PC-3 (cell line): ENCODE data around the gene TRMT2B. TPM values are rescaled to one million over a fixed set of nuclear protein-coding genes. Genes with fewer than 3 reads are reported as not detected.

Experiments
- ATAC-seq: fragments of 200-7000 bp; cut with Tn5 transposase; 2 replicates; pipeline ENCODE4 v1.9.1; 2020; ENCODE audit warnings: mild to moderate bottlenecking, moderate library complexity
- BruUV-seq: library from RNA; stranded (reverse); fragments of 400-500 nt; replicated peaks from 2 replicates; lab custom pipeline; 2021; lab: Mats Ljungman, UMichigan
- CTCF ChIA-PET: fragments of 300-600 bp; sonication (Branson Sonifier 250); formaldehyde crosslinking; loops from one replicate; lab custom pipeline; 2022; ENCODE audit warnings: antibody characterized with exemption; lab: Charles Lee
- POLR2A ChIA-PET: fragments of 300-600 bp; sonication (Branson Sonifier 250); formaldehyde crosslinking; loops from one replicate; lab custom pipeline; 2022; ENCODE audit warnings: antibody characterized with exemption; ENCODE audit not compliant: unreplicated experiment; lab: Charles Lee
- DNase-seq: peaks from one replicate; pipeline ENCODE4 v3.0.0-alpha.2; 2015
- H2AFZ ChIP-seq: fragments of 300-600 bp; sonication (generic); 2 replicates; pipeline ENCODE4 v1.6.0; 2016; ENCODE audit warnings: antibody characterized with exemption, low read length
- H3F3A ChIP-seq: fragments of 300-600 bp; sonication (generic); one replicate; pipeline ENCODE4 v1.6.0; 2017; ENCODE audit warnings: antibody characterized with exemption, low read length, control low read depth, mild to moderate bottlenecking; ENCODE audit not compliant: unreplicated experiment
- H3K27ac ChIP-seq: fragments of 300-600 bp; sonication (generic); 2 replicates; pipeline ENCODE4 v1.5.1; 2016; ENCODE audit warnings: mild to moderate bottlenecking, low read length
- H3K27me3 ChIP-seq: fragments of 300-600 bp; sonication (generic); 2 replicates; pipeline ENCODE4 v1.6.1; 2016; ENCODE audit warnings: low read length, mixed read lengths
- H3K36me3 ChIP-seq: fragments of 300-600 bp; sonication (generic); 2 replicates; pipeline ENCODE4 v1.6.1; 2016; ENCODE audit warnings: low read depth, mixed run types, low read length, mixed read lengths
- H3K4me1 ChIP-seq: fragments of 300-600 bp; sonication (generic); 2 replicates; pipeline ENCODE4 v1.5.1; 2016; ENCODE audit warnings: low read length; ENCODE audit not compliant: insufficient read depth
- H3K4me2 ChIP-seq: fragments of 300-600 bp; sonication (generic); 2 replicates; pipeline ENCODE4 v1.6.0; 2016; ENCODE audit warnings: low read length
- H3K4me3 ChIP-seq: fragments of 300-600 bp; sonication (generic); 2 replicates; pipeline ENCODE4 v1.5.1; 2016; ENCODE audit warnings: mild to moderate bottlenecking, low read length, mixed read lengths
- H3K79me2 ChIP-seq: fragments of 300-600 bp; sonication (generic); 2 replicates; pipeline ENCODE4 v1.6.1; 2017; ENCODE audit warnings: low read length, mixed read lengths
- H3K9ac ChIP-seq: fragments of 300-600 bp; sonication (generic); 2 replicates; pipeline ENCODE4 v1.6.0; 2016; ENCODE audit warnings: mild to moderate bottlenecking, low read length
- H3K9me2 ChIP-seq: fragments of 300-600 bp; sonication (generic); replicated peaks from 2 replicates; pipeline ENCODE4 v1.6.1; 2016; ENCODE audit warnings: mixed run types, low read length, mixed read lengths
- H3K9me3 ChIP-seq: fragments of 300-600 bp; sonication (generic); 2 replicates; pipeline ENCODE4 v1.6.1; 2016; ENCODE audit warnings: low read length, mixed read lengths
- H4K20me1 ChIP-seq: fragments of 300-600 bp; sonication (generic); 2 replicates; pipeline ENCODE4 v1.6.1; 2016; ENCODE audit warnings: low read length, mixed read lengths
- EZH2 ChIP-seq: fragments of 300-600 bp; sonication (generic); IDR thresholded peaks from one replicate; pipeline ENCODE4 v1.6.1; 2017; ENCODE audit warnings: antibody characterized with exemption, mild to moderate bottlenecking, low read length; ENCODE audit not compliant: unreplicated experiment
- EZH2phosphoT487 ChIP-seq: fragments of 300-600 bp; sonication (generic); IDR thresholded peaks from 2 replicates; pipeline ENCODE4 v1.6.1; 2018; ENCODE audit warnings: mild to moderate bottlenecking, antibody characterized with exemption, low read length, borderline replicate concordance
- intact Hi-C: fragments of 100-400 bp; cut with micrococcal nuclease; formaldehyde crosslinking; loops from 2 replicates; pipeline ENCODE4 v1.9.0; 2023
- total RNA-seq: library from RNA; depleted of rRNA; stranded (reverse); fragments of >200 nt; gene quantifications from 2 replicates; pipeline ENCODE4 v1.2.3, GENCODE V29; 2014
- TF ChIP-seq, protein P1 (sequence below): fragments of 300-600 bp; sonication (generic); conservative IDR thresholded peaks from 2 replicates; pipeline ENCODE4 v1.5.1; 2017; ENCODE audit warnings: antibody characterized with exemption, low read depth, mild to moderate bottlenecking, low read length

The TRMT2B gene
- total RNA-seq, 1 experiment from 2014 or later, result 23.4 TPM

- peak overlapping the region; percentile 39 for H2AFZ ChIP-seq
- H3K27me3 ChIP-seq, result no peaks in the 10 kb centered on the region
- H3K27ac ChIP-seq, result peak overlapping the region; percentile 100
- no peaks in the 10 kb centered on the region for H3K9me2 ChIP-seq
- TF ChIP-seq EZH2phosphoT487, result no peak
- no peak for TF ChIP-seq EZH2
- TF ChIP-seq, protein P1, sequence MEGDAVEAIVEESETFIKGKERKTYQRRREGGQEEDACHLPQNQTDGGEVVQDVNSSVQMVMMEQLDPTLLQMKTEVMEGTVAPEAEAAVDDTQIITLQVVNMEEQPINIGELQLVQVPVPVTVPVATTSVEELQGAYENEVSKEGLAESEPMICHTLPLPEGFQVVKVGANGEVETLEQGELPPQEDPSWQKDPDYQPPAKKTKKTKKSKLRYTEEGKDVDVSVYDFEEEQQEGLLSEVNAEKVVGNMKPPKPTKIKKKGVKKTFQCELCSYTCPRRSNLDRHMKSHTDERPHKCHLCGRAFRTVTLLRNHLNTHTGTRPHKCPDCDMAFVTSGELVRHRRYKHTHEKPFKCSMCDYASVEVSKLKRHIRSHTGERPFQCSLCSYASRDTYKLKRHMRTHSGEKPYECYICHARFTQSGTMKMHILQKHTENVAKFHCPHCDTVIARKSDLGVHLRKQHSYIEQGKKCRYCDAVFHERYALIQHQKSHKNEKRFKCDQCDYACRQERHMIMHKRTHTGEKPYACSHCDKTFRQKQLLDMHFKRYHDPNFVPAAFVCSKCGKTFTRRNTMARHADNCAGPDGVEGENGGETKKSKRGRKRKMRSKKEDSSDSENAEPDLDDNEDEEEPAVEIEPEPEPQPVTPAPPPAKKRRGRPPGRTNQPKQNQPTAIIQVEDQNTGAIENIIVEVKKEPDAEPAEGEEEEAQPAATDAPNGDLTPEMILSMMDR, result no peak
- H4K20me1 ChIP-seq, result no peaks in the 10 kb centered on the region
- intact Hi-C loops, result loop anchor here (10.0 kb wide), 1 partner anchor 156 kb away; the partner anchor contains the start of gene CSTF2
- H3K79me2 ChIP-seq, result no peaks in the 10 kb centered on the region
- CTCF ChIA-PET, result no interaction called here
- no peaks in the 10 kb centered on the region for H3K36me3 ChIP-seq
- H3K4me3 ChIP-seq, result 0 out of 2 replicates have a peak overlapping the region, but pooled peaks have one; percentile 12
- no peaks in the 10 kb centered on the region for H3K9me3 ChIP-seq
- H3F3A ChIP-seq, result peaks cover 4% of the 10 kb centered on the region
- peak overlapping the region; percentile 78 for H3K4me2 ChIP-seq
- POLR2A ChIA-PET, result interaction anchor here (0.7 kb wide), 1 partner anchor 242 kb away, joined by 3 read pairs; no protein-coding TSS in a partner anchor
- DNase-seq, result peak; percentile 85
- peak; percentile 82 for ATAC-seq
- no TSS peak for BruUV-seq
- peaks cover 44% of the 10 kb centered on the region for H3K4me1 ChIP-seq
- H3K9ac ChIP-seq, result peak overlapping the region; percentile 83
These were observed 71.1 kb downstream of the TRMT2B start for GRCh38 chrX:100980608-100981497.

- CTCF ChIA-PET, result no interaction called here
- peaks cover 4% of the 10 kb centered on the region for H3F3A ChIP-seq
- H3K9me2 ChIP-seq, result no peaks in the 10 kb centered on the region
- H3K36me3 ChIP-seq, result no peaks in the 10 kb centered on the region
- peak overlapping the region; percentile 39; the same call in 1 of the 2 replicates for H2AFZ ChIP-seq
- H3K4me1 ChIP-seq, result peaks cover 51% of the 10 kb centered on the region
- TF ChIP-seq EZH2phosphoT487, result no peak
- TF ChIP-seq, protein P1, result no peak
- no peak for TF ChIP-seq EZH2
- DNase-seq, result peak; percentile 83
- no TSS peak for BruUV-seq
- intact Hi-C loops, result loop anchor here (10.0 kb wide), 1 partner anchor 155 kb away; the partner anchor contains the start of gene CSTF2
- no peaks in the 10 kb centered on the region for H3K9me3 ChIP-seq
- ATAC-seq, result peak; percentile 56
- no peak overlapping the region for H3K4me3 ChIP-seq
- POLR2A ChIA-PET, result interaction anchor here (0.7 kb wide), 1 partner anchor 241 kb away, joined by 3 read pairs; no protein-coding TSS in a partner anchor
- no peaks in the 10 kb centered on the region for H3K79me2 ChIP-seq
- H3K27ac ChIP-seq, result peak overlapping the region; percentile 100
- H3K4me2 ChIP-seq, result peak overlapping the region; percentile 78
- no peaks in the 10 kb centered on the region for H4K20me1 ChIP-seq
- H3K27me3 ChIP-seq, result no peaks in the 10 kb centered on the region
- H3K9ac ChIP-seq, result peak overlapping the region; percentile 83
These were observed 71.9 kb downstream of the TRMT2B start for GRCh38 chrX:100979881-100980607.
